Measurements from ENCODE around the gene RCAN1.

The RCAN1 gene

GRCh38 chr21:34623516-34623915, 8.6 kb upstream of the RCAN1 start:
- DNase-seq (ENCODE audit: low read depth) = no peak
- H3K4me3 ChIP-seq (ENCODE audit: low read length) = no peak overlapping the region
- TF ChIP-seq CTCF (conservative IDR thresholded peaks at IDR 0.05; ENCODE audit: low read length) = no peak

GRCh38 chr21:34621434-34622350, 6.8 kb upstream of the RCAN1 start:
- TF ChIP-seq CTCF (conservative IDR thresholded peaks at IDR 0.05; ENCODE audit: low read length) = no peak
- no peak for DNase-seq (ENCODE audit: low read depth)
- no peak overlapping the region for H3K4me3 ChIP-seq (ENCODE audit: low read length)

GRCh38 chr21:34619841-34620665, 5.1 kb upstream of the RCAN1 start:
- no peak for DNase-seq (ENCODE audit: low read depth)
- no peak for TF ChIP-seq CTCF (conservative IDR thresholded peaks at IDR 0.05; ENCODE audit: low read length)
- H3K4me3 ChIP-seq (ENCODE audit: low read length) = no peak overlapping the region

GRCh38 chr21:34618941-34619340, 4.0 kb upstream of the RCAN1 start:
- no peak overlapping the region for H3K4me3 ChIP-seq (ENCODE audit: low read length)
- DNase-seq (ENCODE audit: low read depth) = no peak
- TF ChIP-seq CTCF (conservative IDR thresholded peaks at IDR 0.05; ENCODE audit: low read length) = no peak

GRCh38 chr21:34617753-34618339, 2.9 kb upstream of the RCAN1 start:
- DNase-seq (ENCODE audit: low read depth) = no peak
- no peak for TF ChIP-seq CTCF (conservative IDR thresholded peaks at IDR 0.05; ENCODE audit: low read length)
- H3K4me3 ChIP-seq (ENCODE audit: low read length) = no peak overlapping the region

- H3K4me3 ChIP-seq (ENCODE audit: low read length) = peak overlapping the region; percentile 68
- TF ChIP-seq CTCF (conservative IDR thresholded peaks at IDR 0.05; ENCODE audit: low read length) = no peak
- no peak for DNase-seq (ENCODE audit: low read depth)
Observed at GRCh38 chr21:34615487-34615814, 538 bp upstream of the RCAN1 start.

Measured in AG10803 (cell line).